HG03025 (cell line): ENCODE data around the gene UBIAD1.
A peak's percentile ranks its signal among the peaks of the same experiment; 100 is the strongest.
"Not testable (repeated sequence)": the region's sequence is repeated elsewhere in the genome, so short reads cannot be mapped to it uniquely, and the experiment has no call there.

Experiments used
- ATAC-seq: cut with Tn5 transposase; IDR thresholded peaks from one replicate; pipeline ENCODE4 v1.9.1; 2021; ENCODE audit warnings: mild to moderate bottlenecking, moderate library complexity; ENCODE audit not compliant: unreplicated experiment, low FRiP score

The UBIAD1 gene, protein sequence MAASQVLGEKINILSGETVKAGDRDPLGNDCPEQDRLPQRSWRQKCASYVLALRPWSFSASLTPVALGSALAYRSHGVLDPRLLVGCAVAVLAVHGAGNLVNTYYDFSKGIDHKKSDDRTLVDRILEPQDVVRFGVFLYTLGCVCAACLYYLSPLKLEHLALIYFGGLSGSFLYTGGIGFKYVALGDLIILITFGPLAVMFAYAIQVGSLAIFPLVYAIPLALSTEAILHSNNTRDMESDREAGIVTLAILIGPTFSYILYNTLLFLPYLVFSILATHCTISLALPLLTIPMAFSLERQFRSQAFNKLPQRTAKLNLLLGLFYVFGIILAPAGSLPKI

DNA sequence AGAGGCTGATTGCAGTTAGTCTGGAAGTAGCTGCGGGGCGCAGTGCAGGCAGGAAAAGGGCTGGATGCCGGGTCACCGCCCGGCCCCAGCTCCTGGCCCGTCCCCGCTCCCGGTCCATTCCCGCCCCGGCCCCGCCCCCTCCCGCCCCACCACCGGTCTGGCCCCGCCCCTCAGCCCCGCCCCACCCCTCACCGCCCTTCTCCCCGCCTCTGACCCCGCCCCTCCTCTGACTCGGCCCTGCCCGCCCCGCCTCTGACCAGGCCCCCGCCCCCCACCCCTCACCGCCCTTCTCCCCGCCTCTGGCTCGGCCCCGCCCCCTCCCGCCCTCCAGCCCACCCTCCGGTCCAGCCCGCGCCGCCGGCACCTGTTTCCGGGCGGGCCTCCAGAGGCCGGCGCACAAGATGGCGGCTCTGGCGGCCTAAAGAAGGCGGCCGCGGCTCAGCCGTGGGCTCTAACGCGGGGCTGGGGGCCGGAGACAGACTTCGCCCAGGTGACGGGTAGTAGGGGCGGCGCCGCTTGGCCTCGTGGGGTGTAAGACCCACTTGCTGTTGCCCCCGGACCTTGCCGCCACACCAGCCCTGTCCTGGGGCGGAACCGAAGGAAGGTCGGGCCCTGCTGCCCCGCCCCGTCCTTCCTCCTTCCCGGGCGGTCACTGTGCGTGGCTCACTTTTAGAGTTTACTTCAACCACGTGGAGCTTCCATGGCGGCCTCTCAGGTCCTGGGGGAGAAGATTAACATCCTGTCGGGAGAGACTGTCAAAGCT lies at the start of gene UBIAD1:
UBIAD1 (plus strand) TSS at position 367 of the 763 bp plus-strand sequence; CDS start at position 701, 334 bp downstream.
- peak; percentile 81 for ATAC-seq

DNA sequence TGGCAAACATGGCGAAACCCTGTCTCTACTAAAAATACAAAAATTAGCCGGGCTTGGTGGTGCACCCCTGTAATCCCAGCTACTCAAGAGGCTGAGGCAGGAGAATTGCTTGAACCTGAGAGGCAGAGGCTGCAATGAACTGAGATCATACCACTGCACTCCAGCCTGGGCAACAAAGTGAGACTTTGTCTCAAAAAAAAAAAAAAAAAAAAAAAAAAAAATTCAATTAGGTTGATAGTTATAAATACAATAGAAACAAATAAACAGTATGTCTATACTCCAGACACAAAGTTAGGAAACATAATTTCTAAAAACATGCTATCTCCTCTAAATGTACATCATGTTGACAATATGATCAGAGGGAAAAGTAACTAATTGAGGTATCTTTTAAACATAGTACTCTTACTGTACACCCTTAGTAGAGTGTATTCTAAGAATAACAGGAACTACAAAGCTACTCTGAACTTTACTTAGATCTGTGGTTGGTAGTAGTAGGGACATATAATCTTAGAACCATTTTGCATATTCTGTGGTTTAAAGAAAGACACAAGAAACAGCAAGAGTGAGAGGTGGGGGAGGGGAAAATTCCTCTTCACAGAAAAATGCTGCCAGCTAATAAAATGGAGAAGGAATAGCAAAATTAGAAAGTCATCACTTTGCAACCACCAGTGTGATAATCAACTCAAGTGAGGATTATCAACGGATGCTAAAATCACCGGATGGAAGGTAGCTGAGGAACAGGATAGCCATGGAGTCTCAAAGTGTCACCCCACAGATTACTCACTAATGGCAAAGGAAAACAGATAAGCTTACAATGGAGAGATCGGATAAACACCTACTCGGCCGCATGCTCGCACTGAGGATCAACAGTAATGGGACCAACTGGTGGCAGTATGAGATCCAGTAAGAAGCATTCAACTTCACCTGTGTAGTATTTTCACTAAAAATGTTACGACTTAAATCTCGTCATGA lies 45.6 kb upstream of the UBIAD1 start:
- ATAC-seq: no peak

DNA sequence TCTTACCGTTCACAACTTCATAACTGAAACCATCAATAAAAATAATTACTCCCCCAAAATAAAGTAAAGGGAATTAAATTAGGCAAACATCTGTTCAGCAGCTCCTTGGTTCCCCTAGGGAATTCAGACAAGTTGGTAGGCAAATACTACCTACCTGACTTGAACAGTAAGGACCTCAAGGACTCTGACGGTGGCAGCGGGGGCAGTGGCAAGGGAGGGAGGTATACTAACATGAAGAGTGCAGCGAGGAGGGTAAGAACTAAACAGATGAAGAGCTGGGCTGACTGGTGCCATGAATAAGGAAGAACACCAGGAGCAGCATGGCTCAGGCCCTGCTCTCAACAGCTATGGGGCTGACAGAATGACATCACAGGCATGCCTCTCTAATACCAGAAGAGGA lies 43.8 kb upstream of the UBIAD1 start:
- ATAC-seq: no peak

DNA sequence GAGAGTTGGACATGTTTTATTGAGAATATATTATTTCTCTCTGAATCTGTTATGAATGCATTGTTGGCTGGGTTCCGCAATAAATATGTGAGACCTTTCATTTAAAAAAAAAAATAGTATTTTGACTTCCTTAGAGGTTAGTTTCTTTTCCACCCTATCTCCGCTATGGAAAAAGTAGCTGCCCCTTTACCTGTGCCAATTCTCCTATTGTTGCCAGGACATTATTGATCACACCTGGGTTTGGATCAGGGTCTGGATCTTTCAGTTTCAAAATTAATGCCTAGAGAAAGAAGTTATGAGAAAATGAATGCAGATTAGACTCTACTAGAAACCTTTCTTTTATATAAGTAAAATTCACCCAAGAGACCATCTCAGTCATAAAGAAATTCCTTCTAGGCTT lies 39.8 kb upstream of the UBIAD1 start:
- ATAC-seq: no peak

DNA sequence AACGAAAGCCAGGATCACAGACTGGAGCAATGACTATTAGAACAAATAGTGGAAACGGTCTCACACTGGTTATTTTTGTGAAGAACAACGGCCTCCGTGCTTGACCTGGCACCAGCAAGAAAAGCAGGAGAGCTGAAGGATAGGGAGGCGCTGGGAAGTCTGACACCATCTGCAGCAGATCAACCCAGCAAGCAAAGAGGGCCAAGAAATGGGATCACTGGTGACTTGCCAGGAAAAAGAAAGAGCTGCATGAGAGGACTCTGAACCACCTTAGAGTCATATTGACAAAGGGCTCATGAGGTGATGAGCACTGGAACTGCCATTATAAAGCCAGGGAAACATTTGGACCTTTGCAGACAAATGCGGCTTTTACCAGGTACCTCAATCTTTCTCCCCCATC lies 35.6 kb upstream of the UBIAD1 start:
- no peak for ATAC-seq

DNA sequence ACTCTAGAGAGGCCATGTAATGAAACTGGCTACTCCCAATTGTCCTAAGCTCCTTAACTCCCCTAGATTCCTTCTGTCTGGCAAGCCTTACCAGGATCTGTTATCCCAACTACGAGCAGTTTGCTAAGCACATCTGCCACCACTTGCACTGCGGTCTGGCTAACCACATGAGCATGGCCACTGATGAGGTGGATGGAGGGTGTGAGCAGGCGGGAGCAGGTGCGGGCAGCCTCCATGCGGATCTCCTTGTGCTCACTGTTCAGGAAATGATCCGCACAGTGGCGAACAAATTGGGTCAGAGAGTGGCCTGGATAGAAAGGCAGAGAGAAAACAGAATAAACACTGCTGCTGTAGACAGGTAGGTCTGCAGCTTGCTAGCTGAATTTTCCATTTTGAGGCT lies 34.7 kb upstream of the UBIAD1 start:
- no peak for ATAC-seq

DNA sequence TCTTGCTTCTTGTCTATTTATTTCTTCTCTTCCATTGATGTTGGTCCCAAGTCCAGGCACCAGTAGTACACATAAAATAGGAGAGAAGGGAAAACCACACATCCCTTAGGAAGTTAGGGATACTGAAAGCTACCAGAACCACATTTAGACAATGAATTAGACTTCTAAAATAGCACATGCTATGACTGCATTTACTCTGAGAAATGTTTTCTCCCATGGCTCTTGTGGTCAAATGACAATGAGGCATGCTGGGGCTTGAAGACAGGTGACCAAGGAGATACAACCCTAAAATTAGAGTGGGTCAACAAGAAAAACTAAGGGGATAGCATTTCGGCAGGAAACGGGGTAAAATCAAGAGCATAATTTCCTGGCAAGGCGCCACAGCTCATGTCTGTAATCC lies 27.8 kb upstream of the UBIAD1 start:
- no peak for ATAC-seq

DNA sequence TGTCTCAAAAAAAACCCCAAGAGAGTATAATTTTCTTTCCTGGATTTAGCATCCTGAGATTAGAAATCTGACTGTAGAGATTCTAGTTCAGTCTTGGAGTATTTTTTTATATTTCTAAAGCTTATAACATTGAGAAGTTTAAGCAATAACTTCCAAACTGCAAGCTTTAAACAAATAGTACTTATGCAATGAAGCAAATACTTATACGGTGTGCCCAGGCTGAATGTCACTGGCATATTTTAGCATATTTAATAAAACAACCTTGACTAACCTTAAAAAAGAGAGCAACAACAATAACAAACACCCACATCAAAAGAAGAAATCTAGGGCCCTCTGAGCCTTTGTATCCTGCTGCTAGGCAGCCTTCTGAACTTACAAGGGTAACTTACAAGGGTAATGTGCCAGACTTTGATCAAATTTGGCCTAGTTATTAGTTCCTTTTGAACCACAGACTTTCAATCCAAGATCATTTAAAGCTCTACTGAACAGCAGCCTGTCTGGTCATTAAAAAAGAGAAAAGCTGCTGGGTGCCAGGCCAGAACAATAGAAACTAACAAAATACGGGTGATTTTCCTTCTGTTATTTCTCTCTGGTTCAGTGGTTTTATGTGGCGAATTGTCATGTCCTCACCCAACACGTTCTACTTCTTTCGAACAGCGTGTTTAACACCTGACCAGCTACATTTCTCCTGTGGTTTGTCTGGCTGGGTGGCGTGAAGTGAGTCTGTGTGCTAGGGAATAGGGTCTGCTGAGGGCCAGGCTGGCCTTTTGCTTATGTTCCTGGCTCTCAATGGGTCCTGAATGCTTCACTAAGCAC lies 26.9 kb upstream of the UBIAD1 start:
- no peak for ATAC-seq

DNA sequence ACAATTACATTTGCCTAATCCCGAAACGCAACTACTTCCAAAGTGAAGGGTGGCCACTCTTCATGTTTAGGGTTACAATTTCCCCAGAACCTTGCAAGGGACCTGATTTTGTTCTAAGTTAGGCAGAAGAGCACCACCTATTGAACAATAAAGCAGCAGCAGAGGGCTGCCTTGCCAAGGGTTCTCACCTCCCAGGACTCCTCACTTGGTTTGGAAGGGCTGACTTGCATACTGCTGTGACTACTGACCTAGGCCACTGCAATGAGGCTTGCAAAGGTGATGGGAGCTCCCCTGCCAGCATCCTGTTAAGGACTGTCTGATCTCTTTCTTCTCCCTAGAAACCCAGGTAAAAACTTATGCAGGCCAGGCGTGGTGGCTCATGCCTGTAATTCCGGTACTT lies 24.8 kb upstream of the UBIAD1 start:
- no peak for ATAC-seq

DNA sequence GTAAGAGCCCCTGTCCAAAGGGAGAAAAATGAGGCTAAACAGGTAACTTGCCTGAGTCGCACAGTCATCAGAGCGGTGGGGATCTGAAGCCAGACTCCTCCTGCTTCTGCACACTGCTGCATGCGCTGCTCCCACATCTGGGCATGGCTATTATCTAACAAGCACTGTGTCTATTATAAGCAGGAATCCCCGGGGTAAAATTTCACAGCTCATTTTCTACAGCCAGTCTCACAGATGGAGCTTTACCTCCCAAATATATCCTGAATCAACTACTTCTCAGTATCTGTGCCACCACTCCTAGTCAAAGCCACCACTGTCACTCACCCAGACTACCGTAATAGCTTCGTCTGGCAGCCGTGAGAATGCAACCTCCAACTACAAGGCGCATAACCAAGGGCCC lies 20.5 kb upstream of the UBIAD1 start:
- no peak for ATAC-seq

DNA sequence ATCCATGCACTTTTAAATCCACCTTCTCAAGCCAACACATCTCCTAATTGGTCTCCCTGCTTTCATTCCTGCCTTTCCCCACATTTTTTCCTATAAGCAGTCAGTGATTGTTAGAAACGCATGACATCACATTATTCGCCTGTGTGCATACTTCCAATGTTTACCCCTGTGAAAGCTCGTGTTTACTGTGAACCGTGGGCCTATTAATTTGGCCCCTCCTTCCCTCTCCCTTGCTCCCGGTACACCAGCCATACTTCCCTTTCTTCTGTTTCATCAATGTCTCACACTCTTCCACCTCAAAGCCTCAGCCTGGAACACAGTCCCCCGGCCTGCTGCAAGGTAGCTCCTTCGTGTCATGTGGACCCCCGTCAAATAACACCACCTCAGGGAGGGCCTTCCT lies 19.8 kb upstream of the UBIAD1 start:
- no peak for ATAC-seq

DNA sequence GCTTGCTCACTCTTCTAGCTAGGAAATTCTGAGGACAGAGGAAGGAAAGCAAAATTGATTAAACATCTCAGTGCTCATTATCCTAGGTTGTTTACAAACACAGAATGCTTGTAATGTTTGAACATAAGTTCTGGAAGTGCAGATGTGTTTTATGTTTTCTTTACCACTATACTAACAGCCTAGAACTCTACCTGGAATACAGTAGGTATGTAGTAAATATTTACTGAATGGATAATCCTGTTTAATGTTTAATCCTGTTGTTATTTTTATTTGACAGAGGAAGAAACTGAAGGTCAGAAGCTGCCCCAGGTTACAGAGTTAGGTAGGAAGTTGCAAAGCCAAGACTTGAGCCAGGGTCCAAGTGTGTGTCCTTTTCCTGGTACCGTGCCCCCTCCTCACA lies 16.7 kb upstream of the UBIAD1 start:
- no peak for ATAC-seq

DNA sequence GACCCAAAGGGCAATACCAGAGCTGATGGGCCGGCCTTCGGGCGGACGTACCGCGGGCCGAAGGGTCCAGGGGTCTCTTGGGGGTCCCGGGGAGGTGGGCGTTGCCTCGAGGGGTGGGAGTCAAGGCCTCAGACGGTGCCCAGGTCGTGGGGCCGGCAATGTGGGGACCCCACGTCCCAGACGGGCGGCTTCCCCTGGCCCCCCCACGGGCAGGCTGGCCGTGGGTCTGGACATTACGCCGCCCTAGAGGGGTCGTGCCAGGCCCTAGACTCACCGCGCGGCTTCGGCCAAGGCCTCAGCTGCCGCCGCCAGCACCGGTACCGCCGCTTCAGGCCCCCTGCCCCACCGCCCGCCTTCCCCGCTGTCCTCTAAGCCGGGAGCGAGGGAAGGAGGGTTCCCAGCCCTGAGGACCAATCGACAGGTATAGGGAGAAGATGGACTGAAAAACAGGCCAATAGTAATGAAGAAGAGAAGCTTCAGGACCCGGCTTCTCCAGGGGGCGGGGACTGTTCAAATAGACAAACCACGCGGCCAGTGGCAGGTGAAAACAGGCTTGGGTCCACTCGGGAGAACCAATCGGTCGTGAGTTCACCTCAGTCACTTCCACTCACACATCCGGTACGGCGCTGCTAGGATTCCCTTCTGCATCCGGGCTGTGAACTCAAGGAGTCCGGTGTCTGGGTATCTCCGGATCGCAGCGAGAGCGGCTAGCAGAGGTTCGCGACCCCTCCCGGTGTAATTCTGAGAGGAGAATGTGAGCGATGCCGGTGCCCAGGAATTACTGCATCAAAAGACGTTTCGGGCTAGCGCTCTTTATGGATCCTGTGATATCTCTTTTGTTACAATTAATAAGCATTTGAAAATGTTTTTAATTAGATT lies 10.6 kb upstream of the UBIAD1 start, which contains the start of gene MTOR:
MTOR (minus strand) TSS at position 381 of the 879 bp plus-strand sequence. CDS start 3,142 bp downstream, outside the sequence.
- ATAC-seq: peak; percentile 95

DNA sequence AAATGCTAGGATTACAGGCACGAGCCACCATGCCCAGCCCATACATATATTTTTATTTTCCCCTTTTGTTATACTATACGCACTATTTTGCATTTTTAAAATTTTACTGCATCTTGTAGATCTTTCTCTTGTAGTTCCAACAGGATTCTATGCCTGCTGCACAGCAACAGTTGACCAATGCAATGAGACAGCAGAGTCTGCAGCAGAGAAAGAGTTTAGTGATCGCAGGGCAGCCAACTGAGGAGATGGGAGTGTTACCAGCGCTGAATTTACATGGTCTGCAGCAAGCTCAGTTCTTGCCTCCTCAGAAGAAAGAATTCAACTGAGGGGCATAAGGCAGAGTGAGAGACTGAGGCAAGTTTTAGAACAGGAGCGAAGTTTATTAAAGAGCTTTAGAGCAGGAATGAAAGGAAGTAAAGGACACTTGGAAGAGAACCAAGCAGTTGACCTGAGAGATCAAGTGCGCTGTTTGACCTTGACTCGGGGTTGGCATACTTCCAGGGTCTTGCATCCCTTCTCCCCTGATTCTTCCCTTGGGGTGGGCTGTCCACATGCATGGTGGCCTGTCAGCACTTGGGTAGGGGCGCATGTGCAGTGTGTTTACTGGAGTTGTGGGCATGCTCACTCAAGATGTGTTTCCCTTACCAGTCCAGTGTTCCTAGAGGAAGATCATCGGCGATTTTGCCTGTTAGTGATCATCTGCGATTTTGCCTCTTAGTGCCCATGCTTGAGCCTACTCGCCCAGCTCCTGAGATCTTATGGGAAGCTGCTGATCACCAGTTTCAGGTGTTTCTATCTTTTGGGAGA lies 6.5 kb upstream of the UBIAD1 start:
- no peak for ATAC-seq

DNA sequence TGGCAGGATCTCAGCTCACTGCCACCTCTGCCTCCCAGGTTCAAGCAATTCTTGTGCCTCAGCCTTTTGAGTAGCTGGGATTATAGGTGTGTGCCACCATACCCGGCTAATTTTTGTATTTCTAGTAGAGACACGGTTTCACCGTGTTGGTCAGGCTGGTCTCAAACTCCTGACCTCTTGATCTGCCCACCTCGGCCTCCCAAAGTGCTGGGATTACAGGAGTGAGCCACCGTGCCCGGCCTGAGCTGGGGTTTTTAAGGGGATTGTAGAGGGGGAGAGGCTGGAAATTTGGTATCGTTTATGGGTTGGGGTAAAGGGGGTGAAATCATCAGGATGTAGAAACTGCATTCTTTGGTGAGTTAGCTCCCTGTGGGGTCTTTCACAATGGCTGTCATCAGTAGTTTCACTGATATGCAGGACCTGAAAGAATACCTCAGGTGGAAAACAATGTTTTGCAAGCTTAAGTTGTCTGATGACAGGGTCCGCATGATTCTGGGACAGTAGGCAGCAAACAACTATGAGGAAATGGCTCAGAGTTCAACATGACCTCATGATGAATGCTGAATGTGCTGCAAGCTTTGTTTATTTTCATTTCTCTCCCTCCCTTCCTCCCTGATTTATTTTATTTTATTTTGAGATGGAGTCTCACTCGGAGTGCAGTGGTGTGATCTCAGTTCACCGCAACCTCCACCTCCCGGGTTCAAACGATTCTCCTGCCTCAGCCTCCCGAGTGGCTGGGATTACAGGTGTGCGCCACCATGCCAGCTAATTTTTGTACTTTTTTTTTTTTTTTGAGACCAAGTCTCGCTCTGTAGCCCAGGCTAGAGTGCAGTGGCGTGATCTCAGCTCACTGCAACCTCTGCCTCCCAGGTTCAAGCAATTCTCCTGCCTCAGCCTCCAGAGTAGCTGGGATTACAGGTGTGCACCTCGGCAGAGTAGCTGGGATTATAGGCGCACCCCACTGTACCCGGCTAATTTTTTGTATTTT lies 5.4 kb upstream of the UBIAD1 start:
- ATAC-seq: not testable (repeated sequence)

DNA sequence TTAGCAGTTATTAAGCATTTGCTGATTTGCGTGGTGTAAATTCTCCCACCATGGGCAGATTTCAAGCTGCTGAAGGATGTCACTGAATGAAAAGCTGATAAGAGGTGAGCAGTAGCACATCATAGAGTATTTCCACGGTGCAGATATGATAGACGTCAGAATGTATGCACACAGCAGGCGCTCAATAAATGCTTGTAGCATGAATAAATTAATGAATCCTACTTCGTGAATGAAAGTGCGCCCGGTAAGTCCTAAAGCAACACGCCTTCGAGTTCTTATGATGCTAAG lies 510 bp upstream of the UBIAD1 start:
- no peak for ATAC-seq

DNA sequence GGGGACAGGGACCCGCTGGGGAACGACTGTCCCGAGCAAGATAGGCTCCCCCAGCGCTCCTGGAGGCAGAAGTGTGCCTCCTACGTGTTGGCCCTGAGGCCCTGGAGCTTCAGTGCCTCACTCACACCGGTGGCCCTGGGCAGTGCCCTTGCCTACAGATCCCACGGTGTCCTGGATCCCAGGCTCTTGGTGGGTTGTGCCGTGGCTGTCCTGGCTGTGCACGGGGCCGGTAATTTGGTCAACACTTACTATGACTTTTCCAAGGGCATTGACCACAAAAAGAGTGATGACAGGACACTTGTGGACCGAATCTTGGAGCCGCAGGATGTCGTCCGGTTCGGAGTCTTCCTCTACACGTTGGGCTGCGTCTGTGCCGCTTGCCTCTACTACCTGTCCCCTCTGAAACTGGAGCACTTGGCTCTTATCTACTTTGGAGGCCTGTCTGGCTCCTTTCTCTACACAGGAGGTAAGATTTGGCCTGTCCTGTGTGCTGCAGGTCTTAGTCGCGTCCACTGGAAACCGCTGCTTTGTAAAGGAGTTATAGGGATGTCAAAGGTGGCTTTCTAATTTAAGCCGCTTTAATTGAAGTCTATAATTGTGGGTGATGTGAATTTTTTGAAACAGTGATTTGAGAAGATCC lies 717 bp downstream of the UBIAD1 start:
- peak; percentile 23 for ATAC-seq
